ENCODE data around the gene LARP4B.
A peak's percentile ranks its signal among the peaks of the same experiment; 100 is the strongest.

The LARP4B gene

GRCh38 chr10:816958-817357 is 114.5 kb downstream of the LARP4B start:
- no peak for TF ChIP-seq CTCF (conservative IDR thresholded peaks at IDR 0.05)
- H3K27ac ChIP-seq: no peak overlapping the region

GRCh38 chr10:816091-816477 is 115.4 kb downstream of the LARP4B start:
- no peak for TF ChIP-seq CTCF (conservative IDR thresholded peaks at IDR 0.05)
- H3K27ac ChIP-seq: no peak overlapping the region

GRCh38 chr10:815338-816090 is 116.0 kb downstream of the LARP4B start:
- TF ChIP-seq CTCF (conservative IDR thresholded peaks at IDR 0.05): peak; percentile 20; the same call in 1 of the 2 replicates
- no peak overlapping the region for H3K27ac ChIP-seq

GRCh38 chr10:814536-815302 is 116.8 kb downstream of the LARP4B start:
- no peak overlapping the region for H3K27ac ChIP-seq
- TF ChIP-seq CTCF (conservative IDR thresholded peaks at IDR 0.05): no peak

GRCh38 chr10:813286-813685 is 118.2 kb downstream of the LARP4B start:
- no peak for TF ChIP-seq CTCF (conservative IDR thresholded peaks at IDR 0.05)

GRCh38 chr10:812787-813186 is 118.7 kb downstream of the LARP4B start:
- no peak for TF ChIP-seq CTCF (conservative IDR thresholded peaks at IDR 0.05)
- H3K27ac ChIP-seq: peak overlapping the region; percentile 24

More at GRCh38 chr10:813286-813685, 118.2 kb downstream of the LARP4B start:
- no peak overlapping the region for H3K27ac ChIP-seq

- TF ChIP-seq CTCF (conservative IDR thresholded peaks at IDR 0.05): no peak
- peak overlapping the region; percentile 24 for H3K27ac ChIP-seq
These were observed 119.9 kb downstream of the LARP4B start for GRCh38 chr10:811379-812175.

All from VCaP (cell line).